Lung (tissue), 12 donors: ENCODE results near the gene LILRA5. TPM values are rescaled to one million over a fixed set of nuclear protein-coding genes. Genes with fewer than 3 reads are reported as not detected.

ENCODE experiments used
- ATAC-seq: fragments of 200-7000 bp; cut with Tn5 transposase; one replicate; pipeline ENCODE4 v1.9.1; 2020; ENCODE audit warnings: moderate number of reproducible peaks; ENCODE audit not compliant: insufficient read depth, low FRiP score
- DNase-seq, 3 donors: peaks; one replicate each; pipeline ENCODE4 v3.0.0-alpha.2; 2013 to 2017
- H3K27ac ChIP-seq, 2 donors: one replicate each; pipeline ENCODE4 v1.5.1; 2013; ENCODE audit warnings: mild to moderate bottlenecking in 2 of 2, moderate library complexity in 2 of 2, control low read depth in 1 of 2, inconsistent platforms in 1 of 2, low read depth in 1 of 2, low read length in 1 of 2
- H3K27me3 ChIP-seq, 3 donors: one replicate each; pipeline ENCODE4 v1.5.1; 2013; ENCODE audit warnings: low read length in 2 of 3; ENCODE audit not compliant: control insufficient read depth in 3 of 3, insufficient read depth in 3 of 3
- H3K36me3 ChIP-seq, 4 donors: one replicate each; pipeline ENCODE4 v1.5.1; 2013; ENCODE audit warnings: low read length in 4 of 4, mild to moderate bottlenecking in 1 of 4, moderate library complexity in 1 of 4; ENCODE audit not compliant: control insufficient read depth in 4 of 4, insufficient read depth in 4 of 4
- H3K4me1 ChIP-seq, 5 donors: one replicate each; pipeline ENCODE4 v1.5.1; 2013; ENCODE audit warnings: low read length in 5 of 5, mild to moderate bottlenecking in 2 of 5, moderate library complexity in 1 of 5; ENCODE audit not compliant: control insufficient read depth in 5 of 5, insufficient read depth in 5 of 5
- H3K4me3 ChIP-seq: one replicate; pipeline ENCODE4 v1.5.1; 2013; ENCODE audit warnings: mild to moderate bottlenecking, control low read depth, moderate library complexity
- H3K9ac ChIP-seq, 2 donors: one replicate each; pipeline ENCODE4 v1.5.1; 2013; ENCODE audit warnings: low read length in 2 of 2, control low read depth in 1 of 2; ENCODE audit not compliant: insufficient read depth in 1 of 2
- H3K9me3 ChIP-seq, 4 donors: one replicate each; pipeline ENCODE4 v1.5.1; 2013; ENCODE audit warnings: low read length in 3 of 4, mild to moderate bottlenecking in 1 of 4, moderate library complexity in 1 of 4; ENCODE audit not compliant: control insufficient read depth in 4 of 4, insufficient read depth in 3 of 4
- CTCF ChIP-seq: IDR thresholded peaks from 2 replicates; pipeline ENCODE4 v1.5.1; 2012; ENCODE audit warnings: mild to moderate bottlenecking; ENCODE audit errors: control extremely low read depth, extremely low read depth
- WGBS, 2 donors: extraction: QIAGEN DNeasy Blood & Tissue Kit; methylation state at CpG; one replicate each; pipeline ENCODE4 v1.1.7; 2013; 5-methylcytosine and 5-hydroxymethylcytosine counted together
- polyA plus RNA-seq, 2 donors: library from polyadenylated mRNA; stranded (reverse); fragments of 200-250 nt; gene quantifications; one replicate each; pipeline ENCODE4 v1.2.1, GENCODE V29; 2013
- total RNA-seq, 2 donors: library from RNA; depleted of rRNA in 1 of 2; stranded (reverse); fragments of >200 nt in 1 of 2; gene quantifications; one replicate each; pipeline ENCODE4 v1.2.1, GENCODE V29; 2014 to 2021
- donor health status: control.
- donor health status: control.
- donor health status: Bipolar disorder and iron deficiency.
- donor health status: healthy.
- donor health status: DM: yes; HTN: yes; CAD: no.

The LILRA5 gene
- total and polyA plus RNA-seq, 4 donors = 5.9 to 262 (median 26.2) TPM

GRCh38 chr19:54352041-54352440 lies 39.1 kb upstream of the LILRA5 start:
- Histone ChIP-seq H3K27me3 (peaks cover 0 to under 1% (median 0%) of the 10 kb centered on the region in 3 donors), H3K9me3 (no peaks in the 10 kb centered on the region), H3K36me3 (no peaks in the 10 kb centered on the region), H3K9ac (no peak overlapping the region), H3K4me3 (no peak overlapping the region), H3K27ac (no peak overlapping the region), H3K4me1 (no peaks in the 10 kb centered on the region)
- no peak for TF ChIP-seq CTCF
- no peak for ATAC-seq
- WGBS, 2 donors = 45 to 58% methylated on average over 7 of the region's 7 CpGs
- no peak for DNase-seq

- peaks cover 0 to 2% (median 0%) of the 10 kb centered on the region in 3 donors for H3K27me3 ChIP-seq
- no peak for DNase-seq
- no peak overlapping the region for H3K9ac ChIP-seq
- WGBS, 2 donors = 34 to 46% methylated on average over 2 of the region's 2 CpGs
- H3K36me3 ChIP-seq = no peaks in the 10 kb centered on the region
- H3K4me3 ChIP-seq = no peak overlapping the region
- no peaks in the 10 kb centered on the region for H3K9me3 ChIP-seq
- no peak for ATAC-seq
- H3K27ac ChIP-seq = no peak overlapping the region
- TF ChIP-seq CTCF = no peak
- no peaks in the 10 kb centered on the region for H3K4me1 ChIP-seq
These were observed 38.5 kb upstream of the LILRA5 start for GRCh38 chr19:54351474-54351873.

- no peaks in the 10 kb centered on the region for H3K36me3 ChIP-seq
- no peak overlapping the region for H3K9ac ChIP-seq
- peak in 1 of 3 donors; percentile 6 for DNase-seq
- H3K27ac ChIP-seq = no peak overlapping the region
- H3K9me3 ChIP-seq = no peaks in the 10 kb centered on the region
- peaks cover 0 to 2% (median 0%) of the 10 kb centered on the region in 3 donors for H3K27me3 ChIP-seq
- H3K4me1 ChIP-seq = no peaks in the 10 kb centered on the region
- no peak for ATAC-seq
- WGBS, 2 donors = 57 to 62% methylated on average over 6 of the region's 6 CpGs
- H3K4me3 ChIP-seq = no peak overlapping the region
- no peak for TF ChIP-seq CTCF
These were observed 33.0 kb upstream of the LILRA5 start for GRCh38 chr19:54345938-54346386.

GRCh38 chr19:54343868-54344267 lies 30.9 kb upstream of the LILRA5 start:
- Histone ChIP-seq H3K4me1 (no peaks in the 10 kb centered on the region), H3K27ac (no peak overlapping the region), H3K36me3 (no peaks in the 10 kb centered on the region), H3K27me3 (peaks cover 0 to 2% (median 0%) of the 10 kb centered on the region in 3 donors), H3K9ac (no peak overlapping the region), H3K9me3 (peaks cover 0 to 3% (median 0%) of the 10 kb centered on the region in 4 donors), H3K4me3 (no peak overlapping the region)
- no peak for ATAC-seq
- 25 to 65% methylated on average over 4 of the region's 4 CpGs for WGBS, 2 donors
- no peak for TF ChIP-seq CTCF
- no peak for DNase-seq
